GM12878 (cell line): ENCODE measurements around the gene EPO. TPM values are rescaled to one million over a fixed set of nuclear protein-coding genes. Genes with fewer than 3 reads are reported as not detected.

ENCODE experiments used
- ATAC-seq: fragments of 200-7000 bp; cut with Tn5 transposase; 3 replicates; pipeline ENCODE4 v1.9.1; 2020; ENCODE audit warnings: mild to moderate bottlenecking, moderate library complexity
- BruUV-seq: library from RNA; stranded (reverse); fragments of 400-500 nt; replicated peaks from 2 replicates; lab custom pipeline; 2021; lab: Mats Ljungman, UMichigan
- CTCF ChIA-PET: fragments of 300-600 bp; sonication (Branson Sonifier 250); formaldehyde crosslinking; extraction: SDS; loops from one replicate; lab custom pipeline; 2021; ENCODE audit warnings: inconsistent platforms; lab: Yijun Ruan, JAX
- POLR2A ChIA-PET: fragments of 350-600 bp; formaldehyde crosslinking; extraction: SDS; loops from one replicate; lab custom pipeline; 2021; ENCODE audit warnings: inconsistent platforms; lab: Charles Lee
- RAD21 ChIA-PET: fragments of 300-600 bp; sonication (Branson Sonifier 250); formaldehyde crosslinking; loops from one replicate; lab custom pipeline; 2023; ENCODE audit warnings: antibody characterized with exemption; ENCODE audit not compliant: unreplicated experiment; lab: Charles Lee
- SMC1A ChIA-PET: fragments of 300-600 bp; sonication (Branson Sonifier 250); formaldehyde crosslinking; loops from one replicate; lab custom pipeline; 2023; ENCODE audit not compliant: unreplicated experiment, uncharacterized antibody; lab: Charles Lee
- DNase-seq: peaks from one replicate; pipeline ENCODE4 v3.0.0-alpha.2; 2011; ENCODE audit warnings: low read depth, low spot score
- FAIRE-seq: peaks from 3 replicates; lab custom pipeline; 2011; peaks lifted over from hg19 to GRCh38; lab: Jason Lieb, UNC
- H2AFZ ChIP-seq: 2 replicates; pipeline ENCODE4 v1.6.0; 2011; ENCODE audit warnings: low read depth, low read length, control low read depth; ENCODE audit not compliant: control insufficient read depth
- H3K27ac ChIP-seq: 2 replicates; pipeline ENCODE4 v1.5.1; 2011; ENCODE audit warnings: control low read depth; ENCODE audit not compliant: control insufficient read depth, insufficient read depth
- H3K27me3 ChIP-seq, 2 experiments: replicated peaks in 1 of 2; 2 replicates each; pipeline versions ENCODE4 v1.6.0 to v1.6.1; 2011; ENCODE audit warnings: low read length in 1 of 2; ENCODE audit not compliant: control insufficient read depth in 2 of 2, insufficient read depth in 2 of 2
- H3K36me3 ChIP-seq, 2 experiments: 2 replicates each; pipeline ENCODE4 v1.5.1; 2011; ENCODE audit warnings: low read length in 1 of 2; ENCODE audit not compliant: control insufficient read depth in 2 of 2, insufficient read depth in 2 of 2
- H3K4me1 ChIP-seq: 2 replicates; pipeline ENCODE4 v1.6.1; 2011; ENCODE audit warnings: mild to moderate bottlenecking, low read length, moderate library complexity, mixed read lengths; ENCODE audit not compliant: control insufficient read depth, insufficient read depth
- H3K4me2 ChIP-seq: 2 replicates; pipeline ENCODE4 v1.6.0; 2011; ENCODE audit warnings: control low read depth; ENCODE audit not compliant: control insufficient read depth, insufficient read depth
- H3K4me3 ChIP-seq: fragments of 200-600 bp; sonication (generic); 2 replicates; pipeline ENCODE4 v1.5.1; 2016
- H3K79me2 ChIP-seq: 2 replicates; pipeline ENCODE4 v1.6.0; 2011; ENCODE audit warnings: low read length; ENCODE audit not compliant: control insufficient read depth, insufficient read depth
- H3K9ac ChIP-seq: 2 replicates; pipeline ENCODE4 v1.8.0; 2011; ENCODE audit warnings: low read length, control low read depth, mixed read lengths; ENCODE audit not compliant: control insufficient read depth, insufficient read depth
- H3K9me3 ChIP-seq: replicated peaks from 3 replicates; pipeline ENCODE4 v1.5.1; 2011; ENCODE audit warnings: mild to moderate bottlenecking, low read length; ENCODE audit not compliant: control insufficient read depth, insufficient read depth
- H4K20me1 ChIP-seq: 2 replicates; pipeline ENCODE4 v1.6.0; 2011; ENCODE audit not compliant: control insufficient read depth, insufficient read depth
- ASH2L ChIP-seq: fragments of 300-600, 200-600 bp; sonication (generic); IDR thresholded peaks from 2 replicates; pipeline ENCODE4 v1.6.1; 2017; ENCODE audit warnings: low read depth, mild to moderate bottlenecking, borderline replicate concordance
- ETV6 ChIP-seq, 2 experiments: fragments of 450-650 bp in 1 of 2; IDR thresholded peaks in 1 of 2; conservative IDR thresholded peaks in 1 of 2; 2 replicates each; pipeline ENCODE4 v1.6.1; 2014; ENCODE audit warnings: antibody characterized with exemption in 1 of 2, borderline replicate concordance in 1 of 2, low read depth in 1 of 2, mild to moderate bottlenecking in 1 of 2, moderate library complexity in 1 of 2
- NR2C1 ChIP-seq: fragments of 450-650 bp; IDR thresholded peaks from 2 replicates; pipeline ENCODE4 v1.6.1; 2017; ENCODE audit warnings: antibody characterized with exemption, mild to moderate bottlenecking, moderate library complexity
- PML ChIP-seq: IDR thresholded peaks from 2 replicates; pipeline ENCODE4 v1.6.1; 2012; ENCODE audit warnings: low read length, inconsistent platforms
- WGBS: methylation state at CpG from one replicate; pipeline ENCODE4 v1.1.6; 2016; ENCODE audit warnings: low lambda C conversion rate; ENCODE audit not compliant: insufficient replicate concordance, insufficient coverage; ENCODE audit errors: missing lambda C conversion rate; 5-methylcytosine and 5-hydroxymethylcytosine counted together
- in situ Hi-C: fragments of 300-500 bp; cut with MboI; formaldehyde crosslinking; loops from 9 replicates; pipeline ENCODE4 v1.14.3; 2018; ENCODE audit warnings: mixed read lengths
- intact Hi-C: fragments of 100-400 bp; cut with micrococcal nuclease; formaldehyde crosslinking; loops from one replicate; pipeline ENCODE4 v1.14.2; 2022; ENCODE audit not compliant: unreplicated experiment
- polyA plus RNA-seq, 11 experiments: library from polyadenylated mRNA; depleted of rRNA in 4 of 11; unstranded in 6 of 11; stranded (reverse) in 5 of 11; fragments of >200 nt; fragmentation: Nextera tagmentation in 4 of 11; fragmentation: Illumina TruSeq in 1 of 11; extraction: Ambion mirVana in 4 of 11; extraction: Trizol in 1 of 11; gene quantifications; 1 replicate in 1 of 11; 2 replicates in 10 of 11; pipeline versions ENCODE4 v1.2.1 to v1.2.3, GENCODE V29; 2011 to 2016; ENCODE audit warnings: inconsistent platforms in 2 of 11, missing spikeins in 2 of 11, low read depth in 1 of 11
- total RNA-seq, 4 experiments: library from RNA; depleted of rRNA in 3 of 4; stranded (reverse); fragments of >200 nt in 3 of 4; fragmentation: Illumina TruSeq in 1 of 4; extraction: Trizol in 1 of 4; gene quantifications; 2 replicates each; pipeline versions ENCODE4 v1.2.1 to v1.2.3, GENCODE V29; 2013 to 2021
- TF ChIP-seq, protein P1 (sequence below), 3 experiments: IDR thresholded peaks in 2 of 3; conservative IDR thresholded peaks in 1 of 3; 2 replicates each; pipeline ENCODE4 v1.5.1; 2011; ENCODE audit warnings: low read depth in 3 of 3, low read length in 3 of 3, mild to moderate bottlenecking in 3 of 3, control low read depth in 2 of 3, moderate library complexity in 2 of 3, inconsistent platforms in 1 of 3, mixed read lengths in 1 of 3; ENCODE audit not compliant: control insufficient read depth in 2 of 3, insufficient read depth in 1 of 3; ENCODE audit errors: extremely low read depth in 1 of 3
- TF ChIP-seq, protein P2 (sequence below): IDR thresholded peaks from 2 replicates; pipeline ENCODE4 v1.6.1; 2012; ENCODE audit warnings: low read depth, low read length, improper control_type of control experiment

Gene EPO
- total and polyA plus RNA-seq, 10 of the 15 experiments (the other 5 are each of a cell fraction or from before 2014, with no cell fraction given): 0.06 to 0.19 TPM; not detected in 8

DNA sequence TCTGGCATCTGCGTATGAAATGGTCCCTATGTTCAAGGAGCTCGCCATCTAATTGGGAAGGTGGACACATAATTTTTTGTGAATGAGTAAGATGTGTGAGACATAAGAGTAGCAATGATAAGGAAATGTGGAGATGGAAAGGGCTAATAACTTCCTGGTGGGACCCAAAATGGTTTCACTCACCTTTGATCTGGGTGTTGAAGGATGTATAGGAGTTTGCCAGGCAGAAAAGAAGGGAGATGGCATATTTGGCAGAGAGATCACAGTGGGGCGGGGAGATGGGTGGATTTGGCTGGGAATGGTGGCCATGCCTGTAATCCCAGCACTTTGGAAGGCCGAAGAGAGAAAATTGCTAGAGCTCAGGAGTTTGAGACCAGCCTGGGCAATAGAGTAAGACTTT is 9.8 kb upstream of the EPO start (continued):
- TF ChIP-seq, protein P1, sequence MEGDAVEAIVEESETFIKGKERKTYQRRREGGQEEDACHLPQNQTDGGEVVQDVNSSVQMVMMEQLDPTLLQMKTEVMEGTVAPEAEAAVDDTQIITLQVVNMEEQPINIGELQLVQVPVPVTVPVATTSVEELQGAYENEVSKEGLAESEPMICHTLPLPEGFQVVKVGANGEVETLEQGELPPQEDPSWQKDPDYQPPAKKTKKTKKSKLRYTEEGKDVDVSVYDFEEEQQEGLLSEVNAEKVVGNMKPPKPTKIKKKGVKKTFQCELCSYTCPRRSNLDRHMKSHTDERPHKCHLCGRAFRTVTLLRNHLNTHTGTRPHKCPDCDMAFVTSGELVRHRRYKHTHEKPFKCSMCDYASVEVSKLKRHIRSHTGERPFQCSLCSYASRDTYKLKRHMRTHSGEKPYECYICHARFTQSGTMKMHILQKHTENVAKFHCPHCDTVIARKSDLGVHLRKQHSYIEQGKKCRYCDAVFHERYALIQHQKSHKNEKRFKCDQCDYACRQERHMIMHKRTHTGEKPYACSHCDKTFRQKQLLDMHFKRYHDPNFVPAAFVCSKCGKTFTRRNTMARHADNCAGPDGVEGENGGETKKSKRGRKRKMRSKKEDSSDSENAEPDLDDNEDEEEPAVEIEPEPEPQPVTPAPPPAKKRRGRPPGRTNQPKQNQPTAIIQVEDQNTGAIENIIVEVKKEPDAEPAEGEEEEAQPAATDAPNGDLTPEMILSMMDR (IDR thresholded peaks at IDR 0.05 in 2 of 3, conservative IDR thresholded peaks at IDR 0.05 in 1 of 3; ENCODE audit: control insufficient read depth in 2 of 3, extremely low read depth in 1 of 3, insufficient read depth in 1 of 3, low read depth in 3 of 3, low read length in 3 of 3): no peak
- TF ChIP-seq ASH2L (no peak), PML (no peak), ETV6 (conservative IDR thresholded peaks at IDR 0.05 in 1 of 2, IDR thresholded peaks at IDR 0.05 in 1 of 2; ENCODE audit: borderline replicate concordance in 1 of 2, low read depth in 1 of 2) (no peak)
- TF ChIP-seq, protein P2, sequence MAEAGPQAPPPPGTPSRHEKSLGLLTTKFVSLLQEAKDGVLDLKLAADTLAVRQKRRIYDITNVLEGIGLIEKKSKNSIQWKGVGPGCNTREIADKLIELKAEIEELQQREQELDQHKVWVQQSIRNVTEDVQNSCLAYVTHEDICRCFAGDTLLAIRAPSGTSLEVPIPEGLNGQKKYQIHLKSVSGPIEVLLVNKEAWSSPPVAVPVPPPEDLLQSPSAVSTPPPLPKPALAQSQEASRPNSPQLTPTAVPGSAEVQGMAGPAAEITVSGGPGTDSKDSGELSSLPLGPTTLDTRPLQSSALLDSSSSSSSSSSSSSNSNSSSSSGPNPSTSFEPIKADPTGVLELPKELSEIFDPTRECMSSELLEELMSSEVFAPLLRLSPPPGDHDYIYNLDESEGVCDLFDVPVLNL: no peak

DNA sequence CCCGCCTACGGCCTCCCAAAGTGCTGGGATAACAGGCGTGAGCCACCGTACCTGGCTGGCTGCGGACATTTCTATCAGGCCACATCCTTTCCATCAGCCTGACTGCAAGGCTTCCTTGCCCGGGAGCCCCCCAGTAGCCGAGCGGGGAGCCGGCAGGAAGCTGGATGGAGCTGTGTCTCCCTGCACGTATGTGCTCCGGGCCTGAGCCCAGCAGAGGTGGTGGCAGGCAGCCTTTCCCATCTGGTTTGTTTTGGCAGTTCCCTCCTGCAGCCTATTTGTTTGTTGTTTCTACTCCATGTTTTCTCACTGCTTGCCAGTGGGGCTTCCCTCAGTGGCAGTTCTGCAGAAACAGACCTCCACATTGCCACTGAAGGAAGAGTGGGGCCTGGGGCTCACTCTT is 8.9 kb upstream of the EPO start:
- Histone ChIP-seq H3K9ac (no peak overlapping the region), H3K27me3 (no peaks in the 10 kb centered on the region), H3K27ac (no peak overlapping the region), H3K4me1 (peaks cover 8% of the 10 kb centered on the region), H3K9me3 (no peaks in the 10 kb centered on the region), H4K20me1 (no peaks in the 10 kb centered on the region), H2AFZ (no peak overlapping the region), H3K36me3 (peaks cover 0 to 5% of the 10 kb centered on the region in 2 experiments; a peak in 2 of 4 replicates), H3K4me2 (no peak overlapping the region), H3K79me2 (peaks cover 11% of the 10 kb centered on the region), H3K4me3 (no peak overlapping the region)
- 99% methylated on average over 11 of the region's 11 CpGs for WGBS
- intact Hi-C loops (no loop called here), in situ Hi-C loops (no loop called here)
- FAIRE-seq (no peak), ATAC-seq (no peak), DNase-seq (no peak)
- ChIA-PET CTCF (interaction anchor here (1.3 to 1.7 kb wide), 2 partner anchors 19 to 141 kb away, joined by 4 to 6 read pairs; partner anchors contain the start of gene SLC12A9), RAD21 (no interaction called here), POLR2A (interaction anchor here (0.5 kb wide), 1 partner anchor 118 kb away, joined by 3 read pairs; no protein-coding TSS in a partner anchor), SMC1A (interaction anchor here (1.2 kb wide), 1 partner anchor 130 kb away, joined by 3 read pairs; no protein-coding TSS in a partner anchor)
- BruUV-seq: no TSS peak
- TF ChIP-seq NR2C1: no peak
